Endothelial cell (in vitro differentiated cells): ENCODE measurements around the gene PUM1. TPM values are rescaled to one million over a fixed set of nuclear protein-coding genes. Genes with fewer than 3 reads are reported as not detected.

Experiments
- DNase-seq: peaks from one replicate; pipeline ENCODE4 v3.0.0; 2021; ENCODE audit warnings: low spot score
- H3K27ac Mint-ChIP-seq: one replicate; pipeline ENCODE4 v1.8.0; 2021; ENCODE audit warnings: mixed read lengths, inconsistent platforms; ENCODE audit not compliant: unreplicated experiment
- H3K27me3 Mint-ChIP-seq: one replicate; pipeline ENCODE4 v1.8.0; 2021; ENCODE audit warnings: mild to moderate bottlenecking, moderate library complexity, mixed read lengths, inconsistent platforms; ENCODE audit not compliant: unreplicated experiment
- H3K36me3 Mint-ChIP-seq: one replicate; pipeline ENCODE4 v1.8.0; 2021; ENCODE audit warnings: mild to moderate bottlenecking, low read depth, mixed read lengths, inconsistent platforms; ENCODE audit not compliant: unreplicated experiment
- H3K4me1 Mint-ChIP-seq: one replicate; pipeline ENCODE4 v1.8.0; 2021; ENCODE audit warnings: mild to moderate bottlenecking, mixed read lengths, inconsistent platforms; ENCODE audit not compliant: unreplicated experiment
- H3K4me3 Mint-ChIP-seq: one replicate; pipeline ENCODE4 v1.8.0; 2021; ENCODE audit warnings: mild to moderate bottlenecking, mixed read lengths, inconsistent platforms; ENCODE audit not compliant: unreplicated experiment
- H3K9me3 Mint-ChIP-seq: one replicate; pipeline ENCODE4 v1.8.0; 2021; ENCODE audit warnings: mixed read lengths, inconsistent platforms; ENCODE audit not compliant: unreplicated experiment
- total RNA-seq: library from RNA; stranded (reverse); fragmentation: NEBNext Ultra II Directional; extraction: Animal tissue kit (Norgen Biotek cat#: 25700); gene quantifications from one replicate; pipeline ENCODE4 v1.2.1, GENCODE V29; 2021; ENCODE audit not compliant: unreplicated experiment
- TF ChIP-seq, protein P1 (sequence below): fragments of 200-600 bp; sonication (generic); IDR thresholded peaks from one replicate; pipeline ENCODE4 v1.5.0; 2021; ENCODE audit warnings: antibody characterized with exemption; ENCODE audit not compliant: unreplicated experiment

PUM1 gene
- total RNA-seq, 1 donor from 2014 or later = 135 TPM

DNA sequence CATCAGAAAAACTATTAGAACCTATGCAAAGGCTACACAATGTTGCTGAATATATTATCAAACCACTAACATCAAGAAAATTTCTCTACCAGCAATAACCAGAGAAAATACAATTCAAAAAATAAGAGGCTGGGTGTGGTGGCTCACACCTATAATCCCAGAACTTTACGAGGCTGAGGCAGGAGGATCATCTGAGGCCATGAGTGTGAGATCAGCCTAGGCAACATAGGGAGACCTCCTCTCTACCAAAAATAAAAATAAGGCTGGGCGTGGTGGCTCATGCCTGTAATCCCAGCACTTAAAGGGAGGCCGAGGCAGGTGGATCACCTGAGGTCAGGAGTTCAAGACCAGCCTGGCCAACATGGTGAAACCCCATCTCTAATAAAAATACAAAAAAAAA lies 16.9 kb upstream of the PUM1 start:
- no peak for DNase-seq
- Mint-ChIP-seq H3K4me3 (no peak overlapping the region), H3K9me3 (no peaks in the 10 kb centered on the region), H3K4me1 (no peaks in the 10 kb centered on the region), H3K27ac (no peak overlapping the region), H3K36me3 (no peaks in the 10 kb centered on the region), H3K27me3 (peaks cover 1% of the 10 kb centered on the region)
- TF ChIP-seq, protein P1, sequence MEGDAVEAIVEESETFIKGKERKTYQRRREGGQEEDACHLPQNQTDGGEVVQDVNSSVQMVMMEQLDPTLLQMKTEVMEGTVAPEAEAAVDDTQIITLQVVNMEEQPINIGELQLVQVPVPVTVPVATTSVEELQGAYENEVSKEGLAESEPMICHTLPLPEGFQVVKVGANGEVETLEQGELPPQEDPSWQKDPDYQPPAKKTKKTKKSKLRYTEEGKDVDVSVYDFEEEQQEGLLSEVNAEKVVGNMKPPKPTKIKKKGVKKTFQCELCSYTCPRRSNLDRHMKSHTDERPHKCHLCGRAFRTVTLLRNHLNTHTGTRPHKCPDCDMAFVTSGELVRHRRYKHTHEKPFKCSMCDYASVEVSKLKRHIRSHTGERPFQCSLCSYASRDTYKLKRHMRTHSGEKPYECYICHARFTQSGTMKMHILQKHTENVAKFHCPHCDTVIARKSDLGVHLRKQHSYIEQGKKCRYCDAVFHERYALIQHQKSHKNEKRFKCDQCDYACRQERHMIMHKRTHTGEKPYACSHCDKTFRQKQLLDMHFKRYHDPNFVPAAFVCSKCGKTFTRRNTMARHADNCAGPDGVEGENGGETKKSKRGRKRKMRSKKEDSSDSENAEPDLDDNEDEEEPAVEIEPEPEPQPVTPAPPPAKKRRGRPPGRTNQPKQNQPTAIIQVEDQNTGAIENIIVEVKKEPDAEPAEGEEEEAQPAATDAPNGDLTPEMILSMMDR = no peak

DNA sequence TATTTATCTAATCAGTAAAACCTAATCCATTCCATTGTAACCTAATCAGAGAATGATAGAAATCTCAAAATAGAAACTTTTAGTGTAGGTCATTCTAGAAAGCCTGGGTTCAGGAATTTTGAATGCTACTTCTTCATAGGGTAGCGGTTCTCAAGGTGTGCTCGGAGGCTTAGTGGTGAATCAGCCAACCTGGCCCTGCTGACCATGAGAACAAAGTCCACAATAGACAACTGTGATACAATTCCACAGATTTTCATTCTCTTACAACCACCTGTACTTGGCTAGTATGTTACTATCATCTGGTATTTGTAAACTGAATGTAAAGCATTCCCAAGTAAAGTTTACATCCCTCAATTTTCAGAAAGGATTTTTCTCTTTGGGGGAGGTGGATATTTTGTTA lies 7.5 kb upstream of the PUM1 start:
- no peak for DNase-seq

DNA sequence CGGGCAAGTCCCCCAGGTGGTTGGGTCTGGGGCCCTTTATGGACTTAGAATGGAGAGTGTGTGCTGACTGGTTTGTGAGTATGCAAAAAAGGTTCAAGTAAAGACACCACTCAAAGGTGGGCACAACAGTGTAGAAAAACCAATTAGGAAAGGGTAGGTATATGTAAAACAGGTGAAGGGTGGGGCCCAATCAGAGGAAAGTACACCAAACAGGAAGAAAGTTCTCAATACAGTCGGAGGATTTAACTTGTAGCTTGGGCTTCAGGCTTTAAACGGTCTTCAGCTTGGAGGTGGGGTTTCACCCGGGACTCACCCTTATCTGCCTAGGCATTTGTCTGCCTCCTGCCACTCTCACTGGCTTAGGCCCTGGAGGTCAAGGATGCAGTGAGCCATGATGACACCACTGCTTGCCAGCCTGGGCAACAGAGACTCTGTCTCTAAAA lies 6.8 kb upstream of the PUM1 start:
- no peak overlapping the region for H3K27ac Mint-ChIP-seq
- no peak overlapping the region for H3K4me3 Mint-ChIP-seq
- no peaks in the 10 kb centered on the region for H3K9me3 Mint-ChIP-seq
- H3K27me3 Mint-ChIP-seq = no peaks in the 10 kb centered on the region
- TF ChIP-seq, protein P1 = no peak
- no peaks in the 10 kb centered on the region for H3K36me3 Mint-ChIP-seq
- H3K4me1 Mint-ChIP-seq = peaks cover 4% of the 10 kb centered on the region
- no peak for DNase-seq

More for the DNA sequence above, 7.5 kb upstream of the PUM1 start:
- no peaks in the 10 kb centered on the region for H3K9me3 Mint-ChIP-seq
- no peaks in the 10 kb centered on the region for H3K36me3 Mint-ChIP-seq
- H3K4me1 Mint-ChIP-seq = peaks cover 4% of the 10 kb centered on the region
- TF ChIP-seq, protein P1 = no peak
- no peaks in the 10 kb centered on the region for H3K27me3 Mint-ChIP-seq
- H3K4me3 Mint-ChIP-seq = no peak overlapping the region
- no peak overlapping the region for H3K27ac Mint-ChIP-seq

DNA sequence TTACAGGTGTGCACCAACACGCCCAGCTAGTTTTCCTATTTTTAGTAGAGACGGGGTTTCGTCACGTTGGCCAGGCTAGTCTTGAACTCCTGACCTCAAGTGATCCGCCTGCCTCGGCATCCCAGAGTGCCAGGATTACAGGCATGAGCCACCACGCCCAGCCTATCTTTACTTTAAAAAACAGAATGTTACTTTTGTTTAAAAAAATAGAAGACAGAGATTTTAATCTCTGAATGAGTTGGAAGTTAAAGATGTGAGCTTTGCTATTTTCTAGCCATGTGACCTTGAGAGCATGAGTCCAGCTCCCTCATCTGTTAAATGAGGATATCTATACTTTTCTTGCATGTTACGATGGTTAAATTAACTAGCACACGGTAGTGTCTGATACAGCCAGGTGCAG lies 3.9 kb upstream of the PUM1 start:
- Mint-ChIP-seq H3K27me3 (peaks cover 9% of the 10 kb centered on the region), H3K9me3 (no peaks in the 10 kb centered on the region), H3K4me1 (peaks cover 12% of the 10 kb centered on the region), H3K4me3 (no peak overlapping the region), H3K36me3 (peaks cover 7% of the 10 kb centered on the region), H3K27ac (no peak overlapping the region)
- DNase-seq = no peak
- TF ChIP-seq, protein P1 = no peak

DNA sequence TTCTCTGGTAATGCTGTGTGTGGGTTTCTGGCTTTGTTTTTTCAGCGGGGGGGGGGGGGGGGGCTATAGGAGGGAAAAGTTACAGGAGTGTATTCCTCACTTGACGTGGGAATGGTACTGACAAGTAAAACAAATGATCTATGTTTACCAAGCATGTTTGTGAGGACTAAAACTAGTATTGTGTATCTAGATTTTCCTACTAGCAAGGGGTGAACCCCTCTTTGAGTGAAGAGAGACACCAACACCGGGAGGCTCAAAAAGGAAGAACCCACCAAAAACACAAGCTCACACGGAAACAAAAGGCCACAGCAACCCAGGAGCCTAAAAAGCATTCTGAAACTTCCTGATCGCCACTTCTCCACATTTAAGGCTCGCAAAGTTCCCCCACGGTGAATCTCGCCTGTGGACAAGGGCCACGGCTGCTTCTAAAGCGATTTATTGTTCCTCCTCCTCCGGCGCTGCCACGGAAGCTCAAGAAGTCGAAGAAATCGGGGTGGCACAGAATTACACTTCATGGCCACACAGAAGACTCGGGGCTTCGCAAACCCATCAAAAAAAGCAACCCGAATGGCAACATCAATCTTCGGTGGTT lies 703 bp downstream of the PUM1 start:
- Mint-ChIP-seq H3K4me3 (peak overlapping the region; percentile 99), H3K27me3 (peaks cover 12% of the 10 kb centered on the region), H3K36me3 (peaks cover 16% of the 10 kb centered on the region), H3K27ac (peak overlapping the region; percentile 100), H3K4me1 (peaks cover 12% of the 10 kb centered on the region), H3K9me3 (no peaks in the 10 kb centered on the region)
- TF ChIP-seq, protein P1 = no peak
- DNase-seq = no peak
